Measurements from ENCODE around the gene PRR32. TPM values are rescaled to one million over a fixed set of nuclear protein-coding genes. Genes with fewer than 3 reads are reported as not detected.
"Not testable (repeated sequence)": the region's sequence is repeated elsewhere in the genome, so short reads cannot be mapped to it uniquely, and the experiment has no call there.

The PRR32 gene, protein sequence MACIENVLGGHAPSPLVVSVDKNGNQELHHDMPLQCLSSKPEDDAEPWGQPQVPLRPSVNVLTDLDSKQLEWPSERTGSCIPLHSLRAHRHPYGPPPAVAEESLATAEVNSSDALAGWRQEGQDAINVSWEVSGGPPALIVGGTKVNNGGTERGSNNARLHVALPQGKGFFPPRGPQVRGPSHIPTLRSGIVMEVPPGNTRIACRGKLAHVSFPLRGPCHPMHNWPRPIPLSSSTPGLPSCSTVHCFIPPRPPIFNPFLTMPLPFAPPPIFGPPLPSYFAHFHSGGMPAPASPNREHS
- not detected in 2 replicates for total RNA-seq (ENCODE audit: low replicate concordance)

DNA sequence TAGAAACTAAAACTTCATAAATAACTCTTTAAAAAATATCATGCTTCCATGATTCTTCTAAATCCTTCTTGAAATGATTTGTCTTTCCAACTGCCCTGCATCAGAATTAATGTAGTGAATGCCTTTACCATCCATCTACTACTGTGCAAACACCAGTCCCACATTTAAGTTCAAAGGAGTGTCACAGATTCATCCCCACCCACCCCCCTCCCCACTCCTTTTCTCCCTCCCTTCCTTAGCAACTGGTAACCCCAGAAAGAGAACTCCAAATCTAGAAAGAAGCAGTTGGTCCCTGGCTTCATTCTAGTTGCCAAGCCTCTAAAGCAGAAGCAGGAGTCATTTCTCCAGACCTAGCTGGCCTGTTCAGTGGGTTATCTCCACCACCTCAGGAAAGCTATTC is at the start of gene PRR32:
TSS of gene PRR32 (plus strand) at position 301 of the 400 bp plus-strand sequence. CDS start 115 bp downstream, outside the sequence.
- no peak within 1 kb of the TSS for H3K4me3 ChIP-seq (ENCODE audit: low read depth, low read length)
- DNase-seq (ENCODE audit: low read depth): no peak
- TF ChIP-seq, protein P1, sequence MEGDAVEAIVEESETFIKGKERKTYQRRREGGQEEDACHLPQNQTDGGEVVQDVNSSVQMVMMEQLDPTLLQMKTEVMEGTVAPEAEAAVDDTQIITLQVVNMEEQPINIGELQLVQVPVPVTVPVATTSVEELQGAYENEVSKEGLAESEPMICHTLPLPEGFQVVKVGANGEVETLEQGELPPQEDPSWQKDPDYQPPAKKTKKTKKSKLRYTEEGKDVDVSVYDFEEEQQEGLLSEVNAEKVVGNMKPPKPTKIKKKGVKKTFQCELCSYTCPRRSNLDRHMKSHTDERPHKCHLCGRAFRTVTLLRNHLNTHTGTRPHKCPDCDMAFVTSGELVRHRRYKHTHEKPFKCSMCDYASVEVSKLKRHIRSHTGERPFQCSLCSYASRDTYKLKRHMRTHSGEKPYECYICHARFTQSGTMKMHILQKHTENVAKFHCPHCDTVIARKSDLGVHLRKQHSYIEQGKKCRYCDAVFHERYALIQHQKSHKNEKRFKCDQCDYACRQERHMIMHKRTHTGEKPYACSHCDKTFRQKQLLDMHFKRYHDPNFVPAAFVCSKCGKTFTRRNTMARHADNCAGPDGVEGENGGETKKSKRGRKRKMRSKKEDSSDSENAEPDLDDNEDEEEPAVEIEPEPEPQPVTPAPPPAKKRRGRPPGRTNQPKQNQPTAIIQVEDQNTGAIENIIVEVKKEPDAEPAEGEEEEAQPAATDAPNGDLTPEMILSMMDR (IDR thresholded peaks at IDR 0.05; ENCODE audit: insufficient read depth, low read length): no peak

- TF ChIP-seq, protein P1 (IDR thresholded peaks at IDR 0.05; ENCODE audit: insufficient read depth, low read length): peak; percentile 13
- H3K4me3 ChIP-seq (ENCODE audit: low read depth, low read length): no peak overlapping the region
- no peak for DNase-seq (ENCODE audit: low read depth)
Observed at GRCh38 chrX:126770179-126770578, 49.4 kb upstream of the PRR32 start.

DNA sequence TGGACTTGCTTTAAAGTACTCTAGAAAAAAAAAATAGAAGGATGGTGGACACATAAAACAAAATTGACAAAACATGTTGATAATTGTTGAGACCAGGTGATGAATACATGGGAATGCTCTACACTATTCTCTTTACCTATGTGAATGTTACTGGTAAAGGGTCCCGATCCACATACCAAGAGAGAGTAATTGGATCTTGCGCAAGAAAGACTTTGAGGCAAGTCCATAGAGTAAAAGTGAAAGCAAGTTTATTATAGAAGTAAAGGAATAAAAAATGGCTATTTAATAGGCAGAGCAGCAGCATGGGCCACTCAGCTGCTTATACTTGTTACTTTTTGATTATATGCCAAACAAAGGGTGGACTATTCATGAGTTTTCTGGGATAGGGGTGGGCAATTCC is 34.0 kb upstream of the PRR32 start:
- no peak for DNase-seq (ENCODE audit: low read depth)
- H3K4me3 ChIP-seq (ENCODE audit: low read depth, low read length): no peak overlapping the region
- TF ChIP-seq, protein P1 (IDR thresholded peaks at IDR 0.05; ENCODE audit: insufficient read depth, low read length): no peak

GRCh38 chrX:126799059-126799458 is 20.5 kb upstream of the PRR32 start:
- no peak for DNase-seq (ENCODE audit: low read depth)
- H3K4me3 ChIP-seq (ENCODE audit: low read depth, low read length): no peak overlapping the region
- TF ChIP-seq, protein P1 (IDR thresholded peaks at IDR 0.05; ENCODE audit: insufficient read depth, low read length): no peak

DNA sequence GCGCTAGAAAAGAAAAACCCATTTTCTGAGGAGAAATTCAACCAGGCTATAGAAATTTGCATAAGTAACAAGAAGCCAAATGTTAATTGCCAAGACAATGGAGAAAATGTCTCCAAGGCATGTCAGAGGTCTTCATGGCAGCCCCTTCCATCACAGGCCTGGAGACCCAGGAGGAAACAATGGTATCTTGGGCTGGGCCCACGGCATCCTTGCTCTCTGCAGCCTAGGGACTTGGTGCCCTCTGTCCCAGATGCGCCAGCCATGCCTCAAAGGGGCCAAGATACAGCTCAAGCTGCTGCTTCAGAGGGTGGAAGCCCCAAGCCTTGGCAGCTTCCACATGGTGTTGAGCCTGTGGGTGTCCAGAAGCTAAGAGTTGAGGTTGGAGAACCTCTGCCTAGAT is 12.7 kb upstream of the PRR32 start:
- H3K4me3 ChIP-seq (ENCODE audit: low read depth, low read length); DNase-seq (ENCODE audit: low read depth): not testable (repeated sequence)

- TF ChIP-seq, protein P1 (IDR thresholded peaks at IDR 0.05; ENCODE audit: insufficient read depth, low read length): no peak
- DNase-seq (ENCODE audit: low read depth): no peak
- H3K4me3 ChIP-seq (ENCODE audit: low read depth, low read length): no peak overlapping the region
Observed at GRCh38 chrX:126815806-126816205, 3.7 kb upstream of the PRR32 start.

DNA sequence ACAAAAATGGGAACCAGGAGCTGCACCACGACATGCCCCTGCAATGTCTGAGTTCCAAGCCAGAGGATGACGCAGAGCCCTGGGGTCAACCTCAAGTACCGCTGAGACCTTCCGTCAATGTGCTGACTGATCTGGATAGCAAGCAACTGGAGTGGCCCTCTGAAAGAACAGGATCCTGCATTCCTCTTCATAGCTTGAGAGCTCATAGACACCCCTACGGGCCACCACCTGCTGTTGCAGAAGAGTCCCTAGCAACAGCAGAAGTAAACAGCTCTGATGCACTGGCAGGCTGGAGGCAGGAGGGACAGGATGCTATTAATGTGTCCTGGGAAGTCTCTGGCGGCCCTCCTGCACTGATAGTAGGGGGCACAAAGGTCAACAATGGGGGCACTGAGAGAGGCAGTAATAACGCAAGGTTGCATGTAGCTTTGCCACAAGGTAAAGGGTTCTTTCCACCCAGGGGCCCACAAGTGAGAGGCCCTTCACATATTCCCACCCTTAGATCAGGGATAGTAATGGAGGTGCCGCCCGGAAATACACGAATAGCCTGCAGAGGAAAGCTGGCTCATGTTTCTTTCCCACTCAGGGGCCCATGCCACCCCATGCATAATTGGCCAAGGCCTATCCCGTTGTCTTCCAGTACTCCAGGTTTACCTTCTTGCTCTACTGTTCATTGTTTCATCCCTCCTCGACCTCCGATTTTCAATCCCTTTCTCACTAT is 1.3 kb downstream of the PRR32 start:
- no peak for DNase-seq (ENCODE audit: low read depth)
- TF ChIP-seq, protein P1 (IDR thresholded peaks at IDR 0.05; ENCODE audit: insufficient read depth, low read length): no peak
- no peak overlapping the region for H3K4me3 ChIP-seq (ENCODE audit: low read depth, low read length)

Measured in fibroblast of the aortic adventitia (primary cell).